ENCODE measurements around the gene PDGFRA.
"Not testable (repeated sequence)": the region's sequence is repeated elsewhere in the genome, so short reads cannot be mapped to it uniquely, and the experiment has no call there.

The PDGFRA gene

DNA sequence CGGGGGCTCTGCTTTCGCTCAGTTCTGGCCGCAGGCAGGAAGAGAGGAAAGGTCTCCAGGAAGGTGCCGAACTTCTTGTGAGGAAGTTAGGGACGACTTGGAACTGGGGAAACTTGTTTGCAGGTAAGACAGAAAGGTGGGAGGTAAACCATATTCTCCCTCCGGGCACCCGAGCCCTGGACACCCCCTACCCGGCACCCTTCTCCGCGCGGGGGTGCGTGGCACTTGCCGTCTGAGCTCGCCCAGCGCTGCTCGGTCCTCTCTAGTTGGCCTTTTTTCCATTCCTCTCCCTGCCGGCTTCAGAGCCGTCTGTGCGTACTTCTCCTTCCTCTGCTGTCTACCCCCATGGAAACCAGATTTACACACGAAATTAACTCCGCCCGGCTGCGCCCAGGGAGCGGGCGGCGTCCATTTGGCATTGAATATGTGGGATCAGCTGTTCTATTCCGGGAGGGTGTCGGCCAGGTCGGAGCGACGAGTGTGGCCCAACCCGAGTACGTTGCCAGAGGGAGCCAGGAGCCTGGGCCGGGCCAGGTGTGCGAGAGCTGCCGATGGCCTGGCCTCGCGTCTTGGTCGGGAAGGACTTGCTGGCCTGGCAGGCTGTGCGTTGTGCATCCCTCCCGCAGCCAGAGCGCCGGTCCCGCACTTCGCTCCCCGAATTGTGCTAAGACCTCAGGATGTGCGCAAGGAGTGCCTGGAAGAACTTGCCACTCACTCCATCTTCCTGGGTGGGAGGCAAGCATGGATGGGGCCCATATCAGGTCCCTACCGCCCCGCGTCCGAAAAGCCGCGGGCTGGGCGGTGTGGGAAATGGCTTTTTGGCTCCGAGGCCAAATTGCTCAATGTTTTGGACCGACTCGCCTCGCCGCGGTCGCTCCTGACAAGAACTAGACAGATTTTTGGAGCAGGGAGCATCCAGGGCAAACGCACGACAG, 1.7 kb downstream of the PDGFRA start:
- Mint-ChIP-seq H3K4me1 (peaks cover 22% of the 10 kb centered on the region), H3K9me3 (no peaks in the 10 kb centered on the region), H3K36me3 (ENCODE audit: insufficient read depth) (peaks cover 5% of the 10 kb centered on the region), H3K4me3 (no peak overlapping the region), H3K27me3 (peaks cover 84% of the 10 kb centered on the region), H3K27ac (ENCODE audit: low read depth) (no peak overlapping the region)
- ATAC-seq (replicated peaks; ENCODE audit: extremely low read depth, poor library complexity, severe bottlenecking) (no peak), DNase-seq (ENCODE audit: low spot score in 2 of 2) (no peak)

DNA sequence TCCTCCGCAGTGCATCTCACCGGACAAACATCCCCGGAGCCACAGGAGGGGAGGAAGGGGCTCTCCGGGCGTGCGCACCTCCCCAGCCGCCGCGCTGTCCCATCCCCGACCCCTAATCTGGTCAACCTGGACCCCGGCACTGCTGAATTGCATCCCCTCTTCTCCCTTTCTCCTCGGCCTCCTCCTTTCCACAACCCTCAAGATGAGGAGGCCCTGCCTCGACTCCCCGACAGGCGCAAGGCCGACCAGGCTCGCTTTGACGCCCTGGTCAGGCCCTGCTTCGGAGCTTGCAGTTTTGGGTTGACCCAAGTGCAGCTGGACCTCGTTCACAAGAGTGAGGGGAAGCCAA, 2.3 kb downstream of the PDGFRA start:
- peaks cover 19% of the 10 kb centered on the region for H3K4me1 Mint-ChIP-seq
- H3K27me3 Mint-ChIP-seq, result peaks cover 84% of the 10 kb centered on the region
- H3K27ac Mint-ChIP-seq (ENCODE audit: low read depth), result no peak overlapping the region
- no peak for DNase-seq (ENCODE audit: low spot score in 2 of 2)
- H3K36me3 Mint-ChIP-seq (ENCODE audit: insufficient read depth), result peaks cover 5% of the 10 kb centered on the region
- H3K9me3 Mint-ChIP-seq, result no peaks in the 10 kb centered on the region
- no peak overlapping the region for H3K4me3 Mint-ChIP-seq
- no peak for ATAC-seq (replicated peaks; ENCODE audit: extremely low read depth, poor library complexity, severe bottlenecking)

DNA sequence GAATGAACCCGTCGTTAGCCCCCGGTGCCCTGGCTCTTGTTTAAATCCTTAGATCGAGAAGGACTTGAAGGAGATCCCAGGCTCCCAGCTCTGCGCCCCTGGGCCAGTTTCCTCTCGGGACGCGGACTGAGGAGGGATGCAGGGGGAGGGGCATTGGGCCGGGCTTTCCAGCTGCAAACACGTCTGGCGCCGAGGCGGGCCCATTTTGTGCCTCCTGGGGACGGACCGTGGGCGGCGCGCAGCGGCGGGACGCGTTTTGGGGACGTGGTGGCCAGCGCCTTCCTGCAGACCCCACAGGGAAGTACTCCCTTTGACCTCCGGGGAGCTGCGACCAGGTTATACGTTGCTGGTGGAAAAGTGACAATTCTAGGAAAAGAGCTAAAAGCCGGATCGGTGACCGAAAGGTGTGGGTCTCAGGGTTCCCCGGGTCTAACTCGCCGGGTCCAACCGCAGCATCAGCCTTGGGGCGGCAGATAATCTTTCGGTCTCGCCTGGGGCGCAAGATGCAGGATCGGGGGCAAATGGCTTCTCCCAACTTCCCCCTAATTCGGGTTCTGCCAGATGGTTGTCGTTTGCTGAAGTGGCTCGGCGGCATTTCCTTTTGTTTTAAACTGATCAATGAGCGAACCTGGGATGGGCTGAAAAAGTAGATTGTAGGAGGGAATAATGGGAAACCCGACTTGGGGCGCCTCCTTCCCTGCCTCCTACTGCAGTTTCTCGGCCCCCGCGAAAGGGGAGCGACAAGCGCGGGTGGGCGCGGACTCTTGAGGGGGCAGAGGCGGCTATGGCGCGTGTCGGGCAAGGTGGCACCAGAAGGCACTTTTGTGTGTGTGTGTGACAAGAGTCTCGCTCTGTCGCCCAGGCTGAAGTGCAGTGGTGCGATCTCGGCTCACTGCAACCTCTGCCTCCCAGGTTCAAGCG, 2.9 kb downstream of the PDGFRA start:
- peaks cover 5% of the 10 kb centered on the region for H3K36me3 Mint-ChIP-seq (ENCODE audit: insufficient read depth)
- H3K27ac Mint-ChIP-seq (ENCODE audit: low read depth), result no peak overlapping the region
- DNase-seq (ENCODE audit: low spot score in 2 of 2) (no peak), ATAC-seq (replicated peaks; ENCODE audit: extremely low read depth, poor library complexity, severe bottlenecking) (no peak)
- H3K4me1 Mint-ChIP-seq, result peaks cover 13% of the 10 kb centered on the region
- peak overlapping the region; percentile 73 for H3K4me3 Mint-ChIP-seq
- peaks cover 80% of the 10 kb centered on the region for H3K27me3 Mint-ChIP-seq
- H3K9me3 Mint-ChIP-seq, result no peaks in the 10 kb centered on the region

DNA sequence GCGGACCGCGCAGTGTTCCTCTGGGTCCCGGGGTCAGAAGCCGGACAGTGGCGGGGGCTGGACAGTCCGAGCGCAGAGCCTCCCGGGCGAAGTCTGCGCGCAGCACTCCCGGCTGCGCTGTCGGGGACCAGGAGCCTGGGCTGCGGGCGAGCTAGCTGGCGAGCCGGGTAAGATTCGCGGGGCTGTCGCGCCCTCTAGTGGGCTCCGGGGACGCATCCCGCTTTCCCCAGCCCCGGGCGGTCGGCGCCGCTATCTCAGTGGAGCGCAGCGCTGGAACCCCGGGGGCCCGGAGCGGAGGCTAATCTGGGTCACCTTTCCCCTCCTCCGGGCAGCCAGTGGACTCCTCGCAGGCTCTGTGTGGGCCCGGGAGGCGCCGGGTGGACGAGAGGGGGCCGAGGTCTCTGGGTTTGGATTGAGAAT, 4.2 kb downstream of the PDGFRA start:
- Mint-ChIP-seq H3K9me3 (no peaks in the 10 kb centered on the region), H3K27me3 (peaks cover 67% of the 10 kb centered on the region), H3K27ac (ENCODE audit: low read depth) (no peak overlapping the region), H3K36me3 (ENCODE audit: insufficient read depth) (peaks cover 3% of the 10 kb centered on the region), H3K4me1 (peaks cover 10% of the 10 kb centered on the region), H3K4me3 (peak overlapping the region; percentile 73)
- DNase-seq (ENCODE audit: low spot score in 2 of 2) (peak; percentile 48 to 62), ATAC-seq (replicated peaks; ENCODE audit: extremely low read depth, poor library complexity, severe bottlenecking) (peak; percentile 72)

DNA sequence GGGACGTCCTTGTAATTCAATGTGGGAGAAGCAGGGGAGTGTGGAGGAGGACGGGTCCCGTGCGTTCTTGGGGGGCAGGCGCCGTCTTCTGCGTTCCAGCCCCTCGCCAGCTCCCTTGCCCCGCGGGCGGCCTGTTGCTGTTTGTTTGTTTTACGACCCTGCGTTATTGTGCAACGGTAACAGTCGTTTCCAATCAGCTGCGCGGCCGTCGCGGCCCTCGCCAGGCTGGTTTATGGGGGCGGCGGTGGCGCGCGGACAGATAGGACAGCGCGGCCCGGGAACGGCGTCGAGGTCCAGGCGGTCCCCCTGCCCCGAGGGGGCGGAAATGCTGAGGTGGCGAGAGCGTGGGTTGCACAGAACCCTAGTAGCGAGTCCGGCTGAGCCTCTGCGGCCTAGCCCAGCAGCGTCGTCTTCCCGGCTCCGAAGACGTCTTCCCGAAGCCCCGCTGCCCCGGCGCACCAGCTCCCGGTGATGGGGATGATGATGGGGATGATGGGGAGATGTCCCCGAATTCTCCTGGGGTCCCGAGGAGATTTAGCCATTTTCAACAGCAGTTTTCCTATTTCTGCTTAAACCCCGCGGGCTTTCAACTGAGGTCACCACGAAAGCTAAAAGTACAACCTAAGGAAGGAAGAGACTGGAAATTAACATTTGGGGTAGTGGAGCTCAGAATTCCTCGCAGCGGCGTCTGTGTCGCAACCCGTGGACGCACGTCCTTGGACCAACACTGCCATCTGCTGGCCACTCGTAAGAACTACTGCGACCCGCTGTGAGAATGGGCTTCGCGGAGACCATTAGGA, 4.8 kb downstream of the PDGFRA start:
- Mint-ChIP-seq H3K4me1 (peaks cover 10% of the 10 kb centered on the region), H3K27me3 (peaks cover 61% of the 10 kb centered on the region), H3K9me3 (no peaks in the 10 kb centered on the region), H3K4me3 (peak overlapping the region; percentile 73), H3K36me3 (ENCODE audit: insufficient read depth) (peaks cover 3% of the 10 kb centered on the region), H3K27ac (ENCODE audit: low read depth) (no peak overlapping the region)
- ATAC-seq (replicated peaks; ENCODE audit: extremely low read depth, poor library complexity, severe bottlenecking) (peak; percentile 52), DNase-seq (ENCODE audit: low spot score in 2 of 2) (peak; percentile 44 to 57)

DNA sequence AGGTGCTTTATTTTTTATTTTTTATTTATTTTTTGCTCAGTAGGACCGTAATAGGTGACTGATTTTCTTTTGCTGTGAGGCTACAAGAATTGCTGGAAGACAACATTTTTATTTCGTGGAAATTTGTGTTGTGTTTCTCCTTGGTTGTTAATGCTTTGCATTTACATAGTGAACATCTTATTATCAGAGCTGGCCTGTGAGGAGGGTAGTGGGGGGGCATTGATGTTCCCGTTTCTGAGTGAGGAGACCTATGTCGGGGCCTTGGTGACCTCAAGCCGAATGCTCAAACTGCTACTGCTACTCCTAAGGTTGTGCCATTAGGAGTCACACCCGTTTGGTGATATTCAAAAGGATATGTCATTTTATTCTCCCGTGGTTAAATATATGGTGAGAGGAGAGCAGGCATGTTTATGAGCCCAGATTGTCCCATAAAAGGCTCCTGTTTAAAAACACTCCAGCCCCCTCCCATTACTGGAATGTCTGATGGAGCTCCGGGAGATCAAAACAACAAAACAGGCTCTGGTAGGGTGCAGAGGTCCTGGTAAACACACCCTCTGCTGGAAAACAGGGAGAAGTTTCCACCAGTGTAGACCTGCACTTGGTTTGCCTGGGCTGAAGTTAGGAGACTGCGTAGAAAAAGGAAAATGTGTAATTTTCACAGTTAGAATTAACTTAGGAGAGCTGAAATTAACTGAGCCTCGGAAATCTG, 5.6 kb downstream of the PDGFRA start:
- Mint-ChIP-seq H3K27ac (ENCODE audit: low read depth) (no peak overlapping the region), H3K4me3 (peak overlapping the region; percentile 73)

DNA sequence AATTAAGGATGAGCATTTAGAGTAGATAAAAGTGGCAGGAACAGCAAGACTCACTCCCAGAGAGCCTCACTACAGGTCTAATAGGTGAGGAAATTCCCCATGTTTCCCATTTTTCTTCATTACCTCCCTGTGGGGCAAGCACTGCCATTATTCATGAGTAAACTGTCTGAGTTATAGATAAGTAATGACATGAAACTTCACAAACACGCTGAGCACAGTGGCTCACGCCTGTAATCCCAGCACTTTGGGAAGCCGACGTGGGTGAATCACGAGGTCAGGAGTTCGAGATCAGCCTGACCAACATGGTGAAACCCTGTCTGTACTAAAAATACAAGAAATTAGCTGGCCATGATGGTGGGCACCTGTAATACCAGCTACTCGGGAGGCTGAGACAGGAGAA, 7.2 kb downstream of the PDGFRA start:
- H3K4me1 Mint-ChIP-seq; DNase-seq (ENCODE audit: low spot score in 2 of 2); H3K27ac Mint-ChIP-seq (ENCODE audit: low read depth); ATAC-seq (replicated peaks; ENCODE audit: extremely low read depth, poor library complexity, severe bottlenecking); H3K36me3 Mint-ChIP-seq (ENCODE audit: insufficient read depth); H3K4me3 Mint-ChIP-seq; H3K9me3 Mint-ChIP-seq: not testable (repeated sequence)
- H3K27me3 Mint-ChIP-seq, result peaks cover 59% of the 10 kb centered on the region

More for the DNA sequence above, 5.6 kb downstream of the PDGFRA start:
- H3K27me3 Mint-ChIP-seq, result peaks cover 61% of the 10 kb centered on the region
- peaks cover 1% of the 10 kb centered on the region for H3K36me3 Mint-ChIP-seq (ENCODE audit: insufficient read depth)
- H3K9me3 Mint-ChIP-seq, result no peaks in the 10 kb centered on the region
- peaks cover 5% of the 10 kb centered on the region for H3K4me1 Mint-ChIP-seq
- DNase-seq (ENCODE audit: low spot score in 2 of 2), result no peak
- no peak for ATAC-seq (replicated peaks; ENCODE audit: extremely low read depth, poor library complexity, severe bottlenecking)

DNA sequence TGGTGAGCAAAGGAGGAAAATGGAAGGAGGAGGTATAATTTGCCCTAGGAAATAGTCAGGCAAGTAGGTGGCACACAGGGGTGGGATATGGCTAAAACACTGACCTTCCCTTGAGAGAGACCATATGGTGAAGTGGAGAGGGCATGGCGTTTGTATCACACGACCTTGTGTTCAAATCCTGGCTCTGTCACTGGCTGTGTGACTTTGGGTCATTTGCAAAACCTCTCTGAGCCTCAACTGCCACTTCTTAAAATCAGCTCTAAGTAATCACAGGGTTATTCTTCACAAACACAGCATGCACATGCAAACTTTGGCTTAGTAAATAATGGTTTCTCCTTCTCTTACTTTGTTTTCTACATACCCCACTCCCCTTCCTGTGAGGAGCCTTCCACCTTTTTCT, 8.7 kb downstream of the PDGFRA start:
- ATAC-seq (replicated peaks; ENCODE audit: extremely low read depth, poor library complexity, severe bottlenecking), result no peak
- H3K4me3 Mint-ChIP-seq, result no peak overlapping the region
- no peaks in the 10 kb centered on the region for H3K36me3 Mint-ChIP-seq (ENCODE audit: insufficient read depth)
- peaks cover 5% of the 10 kb centered on the region for H3K4me1 Mint-ChIP-seq
- H3K27ac Mint-ChIP-seq (ENCODE audit: low read depth), result no peak overlapping the region
- no peak for DNase-seq (ENCODE audit: low spot score in 2 of 2)
- peaks cover 51% of the 10 kb centered on the region for H3K27me3 Mint-ChIP-seq
- no peaks in the 10 kb centered on the region for H3K9me3 Mint-ChIP-seq

DNA sequence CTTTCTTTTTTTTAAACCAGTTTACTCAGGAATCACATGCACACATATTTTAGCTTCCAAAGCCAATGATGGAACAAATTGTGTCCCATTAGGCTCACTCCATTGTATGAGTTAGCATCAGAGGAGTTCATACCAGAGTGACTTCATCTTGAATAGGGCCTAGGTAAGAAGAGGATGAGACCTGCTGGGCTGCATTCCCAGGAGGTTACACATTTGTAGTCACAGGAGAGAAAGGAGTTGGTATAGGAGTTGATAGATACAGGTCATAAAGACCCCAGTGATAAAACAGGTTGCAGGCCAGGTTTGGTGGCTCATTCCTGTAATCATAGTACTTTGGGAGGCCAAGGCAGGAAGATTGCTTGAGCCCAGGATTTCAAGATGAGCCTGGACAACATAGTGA, 9.3 kb downstream of the PDGFRA start:
- Mint-ChIP-seq H3K27me3 (peaks cover 57% of the 10 kb centered on the region), H3K4me3 (no peak overlapping the region)

DNA sequence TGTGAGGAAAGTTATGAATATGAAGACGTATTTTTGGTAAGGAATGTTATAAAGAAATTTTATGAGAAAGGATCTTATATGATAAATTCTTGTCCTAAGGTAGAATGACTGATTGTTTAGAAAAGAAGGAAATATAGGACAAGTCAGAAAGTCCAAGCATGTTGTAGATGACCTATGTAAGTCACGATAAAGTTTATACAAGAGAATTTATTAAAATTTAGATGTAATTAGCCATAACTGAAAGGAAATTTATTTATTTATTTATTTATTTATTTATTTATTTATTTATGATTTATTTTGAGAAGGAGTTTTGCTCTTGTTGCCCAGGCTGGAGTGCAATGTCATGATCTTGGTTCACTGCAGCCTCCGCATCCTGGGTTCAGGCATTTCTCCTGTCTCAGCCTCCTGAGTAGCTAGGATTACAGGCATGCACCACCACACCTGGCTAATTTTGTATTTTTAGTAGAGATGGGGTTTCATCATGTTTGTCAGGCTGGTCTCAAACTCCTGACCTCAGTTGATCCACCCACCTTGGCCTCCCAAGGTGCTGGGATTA, 12.3 kb downstream of the PDGFRA start:
- not testable (repeated sequence) for H3K36me3 Mint-ChIP-seq (ENCODE audit: insufficient read depth); H3K4me3 Mint-ChIP-seq; ATAC-seq (replicated peaks; ENCODE audit: extremely low read depth, poor library complexity, severe bottlenecking)

More for the DNA sequence above, 9.3 kb downstream of the PDGFRA start:
- Mint-ChIP-seq H3K4me1 (peaks cover 5% of the 10 kb centered on the region), H3K36me3 (ENCODE audit: insufficient read depth) (no peaks in the 10 kb centered on the region), H3K9me3 (no peaks in the 10 kb centered on the region), H3K27ac (ENCODE audit: low read depth) (no peak overlapping the region)
- ATAC-seq (replicated peaks; ENCODE audit: extremely low read depth, poor library complexity, severe bottlenecking) (no peak), DNase-seq (ENCODE audit: low spot score in 2 of 2) (no peak)

DNA sequence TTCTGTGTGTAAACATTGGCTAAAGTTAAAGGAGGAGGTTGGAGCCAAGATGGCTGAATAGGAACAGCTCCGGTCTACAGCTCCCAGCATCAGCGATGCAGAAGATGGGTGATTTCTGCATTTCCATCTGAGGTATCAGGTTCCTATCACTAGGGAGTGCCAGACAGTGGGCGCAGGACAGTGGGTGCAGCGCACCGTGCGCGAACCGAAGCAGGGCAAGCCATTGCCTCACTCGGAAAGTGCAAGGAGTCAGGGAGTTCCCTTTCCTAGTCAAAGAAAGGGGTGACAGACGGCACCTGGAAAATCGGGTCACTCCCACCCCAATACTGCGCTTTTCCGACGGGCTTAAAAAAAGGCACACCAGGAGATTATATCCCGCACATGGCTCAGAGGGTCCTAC, 14.4 kb downstream of the PDGFRA start:
- not testable (repeated sequence) for H3K9me3 Mint-ChIP-seq; H3K36me3 Mint-ChIP-seq (ENCODE audit: insufficient read depth); H3K4me3 Mint-ChIP-seq; DNase-seq (ENCODE audit: low spot score in 2 of 2); H3K4me1 Mint-ChIP-seq; ATAC-seq (replicated peaks; ENCODE audit: extremely low read depth, poor library complexity, severe bottlenecking); H3K27ac Mint-ChIP-seq (ENCODE audit: low read depth)
- H3K27me3 Mint-ChIP-seq, result peaks cover 46% of the 10 kb centered on the region

More for the DNA sequence above, 12.3 kb downstream of the PDGFRA start:
- DNase-seq (ENCODE audit: low spot score in 2 of 2); H3K27ac Mint-ChIP-seq (ENCODE audit: low read depth); H3K9me3 Mint-ChIP-seq; H3K4me1 Mint-ChIP-seq: not testable (repeated sequence)
- H3K27me3 Mint-ChIP-seq, result peaks cover 49% of the 10 kb centered on the region

Data from central memory CD8-positive, alpha-beta T cell (primary cell).